HepG2 (cell line): ENCODE measurements around the gene REPIN1. TPM values are rescaled to one million over a fixed set of nuclear protein-coding genes. Genes with fewer than 3 reads are reported as not detected.
A peak's percentile ranks its signal among the peaks of the same experiment; 100 is the strongest.

Source experiments
- BORCS8-MEF2B ChIP-seq: sonication (generic); formaldehyde crosslinking; IDR thresholded peaks from 2 replicates; pipeline ENCODE4 v1.8.0; 2022; ENCODE audit warnings: mild to moderate bottlenecking, missing genetic modification reagents
- CBX2 ChIP-seq, 2 experiments: fragments of 200-600 bp in 1 of 2; sonication (generic); formaldehyde crosslinking in 1 of 2; IDR thresholded peaks; 2 replicates each; pipeline versions ENCODE4 v1.7.0 to v1.8.1; 2018 to 2022; ENCODE audit warnings: low read depth in 2 of 2, low read length in 1 of 2, mild to moderate bottlenecking in 1 of 2, missing genetic modification reagents in 1 of 2
- FIP1L1 ChIP-seq: fragments of 200-400 bp; formaldehyde crosslinking; IDR thresholded peaks from 2 replicates; pipeline ENCODE4 v1.6.1; 2018; ENCODE audit warnings: low read depth, mild to moderate bottlenecking, low read length, moderate library complexity, borderline replicate concordance; ENCODE audit not compliant: insufficient read depth
- HMG20B ChIP-seq: conservative IDR thresholded peaks from 2 replicates; pipeline ENCODE4 v1.6.1; 2016; ENCODE audit warnings: missing genetic modification reagents, missing compliant biosample characterization
- KDM1A ChIP-seq: IDR thresholded peaks from 2 replicates; pipeline ENCODE4 v1.6.1; 2016; ENCODE audit warnings: missing compliant biosample characterization
- POLR2A ChIP-seq, 2 experiments: IDR thresholded peaks; 2 replicates each; pipeline ENCODE4 v1.6.1; 2011; ENCODE audit warnings: low read depth in 2 of 2, low read length in 2 of 2, mild to moderate bottlenecking in 1 of 2, moderate library complexity in 1 of 2; ENCODE audit not compliant: insufficient read depth in 1 of 2
- RAD21 ChIP-seq: fragments of 450-650 bp; formaldehyde crosslinking; IDR thresholded peaks from 2 replicates; pipeline ENCODE4 v1.5.0; 2020; ENCODE audit warnings: mild to moderate bottlenecking
- RBM39 ChIP-seq: fragments of 200-400 bp; formaldehyde crosslinking; IDR thresholded peaks from one replicate; pipeline ENCODE4 v1.6.1; 2018; ENCODE audit warnings: antibody characterized with exemption, mild to moderate bottlenecking, low read depth, low read length; ENCODE audit not compliant: poor library complexity, severe bottlenecking
- SIX1 ChIP-seq: sonication (generic); formaldehyde crosslinking; IDR thresholded peaks from 2 replicates; pipeline ENCODE4 v1.4.0; 2020; ENCODE audit warnings: missing genetic modification reagents, borderline replicate concordance
- SNRNP70 ChIP-seq: fragments of 200-400 bp; formaldehyde crosslinking; IDR thresholded peaks from 2 replicates; pipeline ENCODE4 v1.6.1; 2017; ENCODE audit warnings: mild to moderate bottlenecking, low read depth, low read length, moderate library complexity
- SRF ChIP-seq: IDR thresholded peaks from 2 replicates; pipeline ENCODE4 v1.6.1; 2011; ENCODE audit warnings: mild to moderate bottlenecking, low read depth, low read length, moderate library complexity
- TBL1XR1 ChIP-seq: fragments of 150-350 bp; IDR thresholded peaks from 2 replicates; pipeline ENCODE4 v1.6.1; 2014; ENCODE audit warnings: borderline replicate concordance, low read length; ENCODE audit not compliant: partially characterized antibody
- U2AF2 ChIP-seq: fragments of 200-400 bp; formaldehyde crosslinking; IDR thresholded peaks from 2 replicates; pipeline ENCODE4 v1.6.1; 2017; ENCODE audit warnings: low read depth, mild to moderate bottlenecking, low read length
- ZFAT ChIP-seq: sonication (generic); formaldehyde crosslinking; conservative IDR thresholded peaks from 2 replicates; pipeline ENCODE4 v1.8.1; 2023; ENCODE audit warnings: missing genetic modification reagents, inconsistent platforms
- ZFP36L1 ChIP-seq: sonication (generic); formaldehyde crosslinking; IDR thresholded peaks from 2 replicates; pipeline ENCODE4 v1.8.0; 2022; ENCODE audit warnings: mild to moderate bottlenecking, missing genetic modification reagents, moderate library complexity
- ZKSCAN8 ChIP-seq: IDR thresholded peaks from 2 replicates; pipeline ENCODE4 v1.6.1; 2016; ENCODE audit warnings: borderline replicate concordance, missing genetic modification reagents, missing compliant biosample characterization
- ZMYM3 ChIP-seq: sonication (generic); formaldehyde crosslinking; IDR thresholded peaks from 2 replicates; pipeline ENCODE4 v1.5.1; 2020; ENCODE audit warnings: mild to moderate bottlenecking, missing genetic modification reagents
- ZNF20 ChIP-seq: sonication (generic); formaldehyde crosslinking; IDR thresholded peaks from 2 replicates; pipeline ENCODE4 v1.4.0; 2020; ENCODE audit warnings: mild to moderate bottlenecking, moderate library complexity, missing genetic modification reagents
- ZNF430 ChIP-seq: sonication (generic); formaldehyde crosslinking; IDR thresholded peaks from 2 replicates; pipeline ENCODE4 v1.9.0; 2021; ENCODE audit warnings: mild to moderate bottlenecking, missing genetic modification reagents
- ZNF687 ChIP-seq: sonication (generic); formaldehyde crosslinking; IDR thresholded peaks from 2 replicates; pipeline ENCODE4 v1.5.1; 2020; ENCODE audit warnings: mild to moderate bottlenecking, missing genetic modification reagents, moderate library complexity
- ZNF781 ChIP-seq: sonication (generic); formaldehyde crosslinking; IDR thresholded peaks from 2 replicates; pipeline ENCODE4 v1.5.1; 2020; ENCODE audit warnings: borderline replicate concordance, mild to moderate bottlenecking, missing genetic modification reagents; ENCODE audit errors: not compliant biosample characterization
- polyA plus RNA-seq, 8 experiments: library from polyadenylated mRNA; depleted of rRNA in 3 of 8; stranded (reverse) in 7 of 8; unstranded in 1 of 8; fragments of >200 nt; fragmentation: Illumina TruSeq in 4 of 8; extraction: Trizol in 4 of 8; gene quantifications; 2 replicates each; pipeline versions ENCODE4 v1.2.1 to v1.2.3, GENCODE V29; 2011 to 2016; ENCODE audit warnings: low read depth in 4 of 8, missing spikeins in 1 of 8, mixed read lengths in 1 of 8; ENCODE audit not compliant: insufficient read depth in 1 of 8
- total RNA-seq, 5 experiments: library from RNA; depleted of rRNA; stranded (reverse); fragments of >200 nt; fragmentation: Illumina TruSeq; extraction: Trizol; gene quantifications; 2 replicates each; pipeline ENCODE4 v1.2.3, GENCODE V29; 2016; ENCODE audit warnings: low read depth in 1 of 5
- TF ChIP-seq, protein P1 (sequence below): sonication (generic); formaldehyde crosslinking; conservative IDR thresholded peaks from 2 replicates; pipeline ENCODE4 v1.4.0; 2020; ENCODE audit warnings: mild to moderate bottlenecking, missing genetic modification reagents, moderate library complexity

Gene REPIN1
- total and polyA plus RNA-seq, 2 of the 13 experiments (the other 11 are each of a cell fraction or from before 2014, with no cell fraction given) = 69.9 to 108 TPM

- TF ChIP-seq, protein P1, sequence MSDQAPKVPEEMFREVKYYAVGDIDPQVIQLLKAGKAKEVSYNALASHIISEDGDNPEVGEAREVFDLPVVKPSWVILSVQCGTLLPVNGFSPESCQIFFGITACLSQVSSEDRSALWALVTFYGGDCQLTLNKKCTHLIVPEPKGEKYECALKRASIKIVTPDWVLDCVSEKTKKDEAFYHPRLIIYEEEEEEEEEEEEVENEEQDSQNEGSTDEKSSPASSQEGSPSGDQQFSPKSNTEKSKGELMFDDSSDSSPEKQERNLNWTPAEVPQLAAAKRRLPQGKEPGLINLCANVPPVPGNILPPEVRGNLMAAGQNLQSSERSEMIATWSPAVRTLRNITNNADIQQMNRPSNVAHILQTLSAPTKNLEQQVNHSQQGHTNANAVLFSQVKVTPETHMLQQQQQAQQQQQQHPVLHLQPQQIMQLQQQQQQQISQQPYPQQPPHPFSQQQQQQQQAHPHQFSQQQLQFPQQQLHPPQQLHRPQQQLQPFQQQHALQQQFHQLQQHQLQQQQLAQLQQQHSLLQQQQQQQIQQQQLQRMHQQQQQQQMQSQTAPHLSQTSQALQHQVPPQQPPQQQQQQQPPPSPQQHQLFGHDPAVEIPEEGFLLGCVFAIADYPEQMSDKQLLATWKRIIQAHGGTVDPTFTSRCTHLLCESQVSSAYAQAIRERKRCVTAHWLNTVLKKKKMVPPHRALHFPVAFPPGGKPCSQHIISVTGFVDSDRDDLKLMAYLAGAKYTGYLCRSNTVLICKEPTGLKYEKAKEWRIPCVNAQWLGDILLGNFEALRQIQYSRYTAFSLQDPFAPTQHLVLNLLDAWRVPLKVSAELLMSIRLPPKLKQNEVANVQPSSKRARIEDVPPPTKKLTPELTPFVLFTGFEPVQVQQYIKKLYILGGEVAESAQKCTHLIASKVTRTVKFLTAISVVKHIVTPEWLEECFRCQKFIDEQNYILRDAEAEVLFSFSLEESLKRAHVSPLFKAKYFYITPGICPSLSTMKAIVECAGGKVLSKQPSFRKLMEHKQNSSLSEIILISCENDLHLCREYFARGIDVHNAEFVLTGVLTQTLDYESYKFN = peak; percentile 80
- no peak for TF ChIP-seq SRF
- no peak; the same call in 1 of the 2 replicates for TF ChIP-seq ZKSCAN8 (CRISPR knock-in tag)
- TF ChIP-seq FIP1L1 = peak; percentile 48; the same call in 1 of the 2 replicates
- TF ChIP-seq HMG20B = peak; percentile 6
- peak; percentile 92 for TF ChIP-seq RBM39
- peak; percentile 86; the same call in 1 of the 2 replicates for TF ChIP-seq ZFAT
- TF ChIP-seq U2AF2 = no peak
- no peak; the same call in 1 of the 2 replicates for TF ChIP-seq ZMYM3
- TF ChIP-seq BORCS8-MEF2B (CRISPR knock-in tag) = peak; percentile 89
- peak; percentile 72 for TF ChIP-seq ZNF20 (CRISPR knock-in tag)
- peak; percentile 95; the same call in 1 of the 2 replicates for TF ChIP-seq ZNF430 (CRISPR knock-in tag)
- peak; percentile 87 to 94 for TF ChIP-seq POLR2A (IDR thresholded peaks at IDR 0.05; ENCODE audit: insufficient read depth in 1 of 2, low read depth in 2 of 2, low read length in 2 of 2)
- peak; percentile 93 for TF ChIP-seq ZNF781 (CRISPR knock-in tag)
- TF ChIP-seq CBX2 (IDR thresholded peaks at IDR 0.05; ENCODE audit: low read depth, low read length) = no peak
- no peak; the same call in 1 of the 2 replicates for TF ChIP-seq CBX2 (CRISPR knock-in tag; IDR thresholded peaks at IDR 0.05; ENCODE audit: low read depth)
- TF ChIP-seq KDM1A = no peak
- TF ChIP-seq ZNF687 (CRISPR knock-in tag) = peak; percentile 99
- TF ChIP-seq ZFP36L1 (CRISPR knock-in tag) = 0 out of 2 replicates have a peak, but pooled peaks have one; percentile 32
- TF ChIP-seq RAD21 (CRISPR knock-in tag) = no peak; the same call in none of the 2 replicates
- TF ChIP-seq TBL1XR1 = no peak
- TF ChIP-seq SNRNP70 = no peak
- no peak for TF ChIP-seq SIX1
Observed at GRCh38 chr7:150322833-150323681, 45.6 kb upstream of the REPIN1 start, which contains the start of the genes ACTR3C and LRRC61 (continued).
